ENCODE results near the gene RABEP2. TPM values are rescaled to one million over a fixed set of nuclear protein-coding genes. Genes with fewer than 3 reads are reported as not detected.
"Not testable (repeated sequence)": the region's sequence is repeated elsewhere in the genome, so short reads cannot be mapped to it uniquely, and the experiment has no call there.

The RABEP2 gene
- total and polyA plus RNA-seq, 2 donors (not counting 1 experiment from before 2014, with no cell fraction given), result 5.9 to 22.6 TPM

- Histone ChIP-seq H3K9me3 (ENCODE audit: control insufficient read depth, insufficient read depth, low read depth, low read length) (no peaks in the 10 kb centered on the region), H3K27me3 (ENCODE audit: control insufficient read depth, insufficient read depth, low read length) (no peaks in the 10 kb centered on the region), H3K4me1 (ENCODE audit: control insufficient read depth, extremely low read depth, insufficient read depth, low read length) (peaks cover 9% of the 10 kb centered on the region), H3K9ac (ENCODE audit: insufficient read depth, low read length) (no peak overlapping the region), H3K27ac (ENCODE audit: insufficient read depth, low read length) (no peak overlapping the region), H2AFZ (ENCODE audit: low read length) (no peak overlapping the region), H3K4me3 (replicated peaks in 1 of 4; ENCODE audit: control extremely low read depth in 1 of 4, insufficient read depth in 1 of 4, low read depth in 3 of 4, low read length in 4 of 4) (no peak overlapping the region), H3K4me2 (ENCODE audit: extremely low read depth, insufficient read depth, low read length) (no peak overlapping the region), H3K79me2 (ENCODE audit: control insufficient read depth, insufficient read depth, low read length) (peaks cover 23% of the 10 kb centered on the region), H3K36me3 (ENCODE audit: control insufficient read depth, insufficient read depth, low read length) (peaks cover 38% of the 10 kb centered on the region), H4K20me1 (ENCODE audit: control insufficient read depth, extremely low read depth, insufficient read depth, low read length) (no peaks in the 10 kb centered on the region)
- no peak for DNase-seq (ENCODE audit: low read depth in 2 of 2)
- no peak for TF ChIP-seq EZH2 (IDR thresholded peaks at IDR 0.05; ENCODE audit: low read length, missing control alignments)
- TF ChIP-seq, protein P1, sequence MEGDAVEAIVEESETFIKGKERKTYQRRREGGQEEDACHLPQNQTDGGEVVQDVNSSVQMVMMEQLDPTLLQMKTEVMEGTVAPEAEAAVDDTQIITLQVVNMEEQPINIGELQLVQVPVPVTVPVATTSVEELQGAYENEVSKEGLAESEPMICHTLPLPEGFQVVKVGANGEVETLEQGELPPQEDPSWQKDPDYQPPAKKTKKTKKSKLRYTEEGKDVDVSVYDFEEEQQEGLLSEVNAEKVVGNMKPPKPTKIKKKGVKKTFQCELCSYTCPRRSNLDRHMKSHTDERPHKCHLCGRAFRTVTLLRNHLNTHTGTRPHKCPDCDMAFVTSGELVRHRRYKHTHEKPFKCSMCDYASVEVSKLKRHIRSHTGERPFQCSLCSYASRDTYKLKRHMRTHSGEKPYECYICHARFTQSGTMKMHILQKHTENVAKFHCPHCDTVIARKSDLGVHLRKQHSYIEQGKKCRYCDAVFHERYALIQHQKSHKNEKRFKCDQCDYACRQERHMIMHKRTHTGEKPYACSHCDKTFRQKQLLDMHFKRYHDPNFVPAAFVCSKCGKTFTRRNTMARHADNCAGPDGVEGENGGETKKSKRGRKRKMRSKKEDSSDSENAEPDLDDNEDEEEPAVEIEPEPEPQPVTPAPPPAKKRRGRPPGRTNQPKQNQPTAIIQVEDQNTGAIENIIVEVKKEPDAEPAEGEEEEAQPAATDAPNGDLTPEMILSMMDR (conservative IDR thresholded peaks at IDR 0.05 in 1 of 2, IDR thresholded peaks at IDR 0.05 in 1 of 2; ENCODE audit: low read depth in 1 of 2, low read length in 2 of 2), result no peak
These were observed 55.8 kb downstream of the RABEP2 start for GRCh38 chr16:28869201-28869600.

DNA sequence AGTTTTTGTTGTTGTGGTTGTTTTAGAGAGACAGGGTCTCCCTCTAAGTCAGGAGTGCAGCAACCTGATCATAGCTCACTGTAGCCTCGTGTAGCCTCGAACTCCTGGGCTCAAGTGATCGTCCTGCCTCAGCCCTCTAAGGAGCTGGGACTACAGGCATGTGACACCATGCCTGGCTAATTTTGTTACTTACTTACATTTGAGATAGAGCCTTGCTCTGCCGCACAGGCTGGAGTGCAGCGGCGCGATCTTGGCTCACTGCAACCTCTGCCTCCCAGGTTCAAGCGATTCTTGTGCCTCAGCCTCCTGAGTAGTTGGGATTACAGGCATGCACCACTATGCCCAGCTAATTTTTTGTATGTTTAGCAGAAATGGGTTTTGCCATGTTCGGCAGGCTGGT is 57.4 kb downstream of the RABEP2 start:
- H3K4me1 ChIP-seq (ENCODE audit: control insufficient read depth, extremely low read depth, insufficient read depth, low read length); H3K27ac ChIP-seq (ENCODE audit: insufficient read depth, low read length); H3K27me3 ChIP-seq (ENCODE audit: control insufficient read depth, insufficient read depth, low read length); H3K9ac ChIP-seq (ENCODE audit: insufficient read depth, low read length); H3K4me2 ChIP-seq (ENCODE audit: extremely low read depth, insufficient read depth, low read length); H2AFZ ChIP-seq (ENCODE audit: low read length); DNase-seq (ENCODE audit: low read depth in 2 of 2); H3K9me3 ChIP-seq (ENCODE audit: control insufficient read depth, insufficient read depth, low read depth, low read length); H4K20me1 ChIP-seq (ENCODE audit: control insufficient read depth, extremely low read depth, insufficient read depth, low read length); H3K4me3 ChIP-seq (replicated peaks in 1 of 4; ENCODE audit: control extremely low read depth in 1 of 4, insufficient read depth in 1 of 4, low read depth in 3 of 4, low read length in 4 of 4): not testable (repeated sequence)
- Histone ChIP-seq H3K79me2 (ENCODE audit: control insufficient read depth, insufficient read depth, low read length) (peaks cover 32% of the 10 kb centered on the region), H3K36me3 (ENCODE audit: control insufficient read depth, insufficient read depth, low read length) (peaks cover 35% of the 10 kb centered on the region)

DNA sequence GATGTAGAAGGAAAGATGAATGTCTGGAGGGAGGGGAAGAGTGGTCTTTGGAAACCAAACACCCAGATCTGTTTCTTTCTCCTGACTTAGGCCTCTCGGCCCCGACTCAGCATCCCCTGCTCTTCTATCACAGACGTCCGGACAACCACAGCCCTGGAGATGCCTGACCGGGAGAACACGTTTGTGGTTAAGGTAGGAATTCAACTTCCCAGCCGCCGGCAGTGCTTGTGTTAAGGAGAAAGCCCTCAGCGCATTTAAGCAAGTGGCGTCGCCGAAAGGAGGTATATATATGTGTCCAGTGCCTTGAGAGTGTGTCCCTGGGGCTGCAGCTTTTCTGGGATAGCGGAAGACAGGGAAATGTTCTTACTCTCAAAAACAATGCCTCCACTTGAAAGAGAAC is 57.8 kb downstream of the RABEP2 start:
- peaks cover 31% of the 10 kb centered on the region for H3K36me3 ChIP-seq (ENCODE audit: control insufficient read depth, insufficient read depth, low read length)
- no peak overlapping the region for H3K4me3 ChIP-seq (replicated peaks in 1 of 4; ENCODE audit: control extremely low read depth in 1 of 4, insufficient read depth in 1 of 4, low read depth in 3 of 4, low read length in 4 of 4)
- no peak overlapping the region for H3K27ac ChIP-seq (ENCODE audit: insufficient read depth, low read length)
- H3K79me2 ChIP-seq (ENCODE audit: control insufficient read depth, insufficient read depth, low read length), result peaks cover 32% of the 10 kb centered on the region
- no peak overlapping the region for H3K4me2 ChIP-seq (ENCODE audit: extremely low read depth, insufficient read depth, low read length)
- no peak for DNase-seq (ENCODE audit: low read depth in 2 of 2)
- no peak overlapping the region for H2AFZ ChIP-seq (ENCODE audit: low read length)
- TF ChIP-seq, protein P1 (conservative IDR thresholded peaks at IDR 0.05 in 1 of 2, IDR thresholded peaks at IDR 0.05 in 1 of 2; ENCODE audit: low read depth in 1 of 2, low read length in 2 of 2), result no peak
- TF ChIP-seq EZH2 (IDR thresholded peaks at IDR 0.05; ENCODE audit: low read length, missing control alignments), result no peak
- H3K27me3 ChIP-seq (ENCODE audit: control insufficient read depth, insufficient read depth, low read length), result no peaks in the 10 kb centered on the region
- no peak overlapping the region for H3K9ac ChIP-seq (ENCODE audit: insufficient read depth, low read length)
- H3K9me3 ChIP-seq (ENCODE audit: control insufficient read depth, insufficient read depth, low read depth, low read length), result no peaks in the 10 kb centered on the region
- peaks cover 9% of the 10 kb centered on the region for H3K4me1 ChIP-seq (ENCODE audit: control insufficient read depth, extremely low read depth, insufficient read depth, low read length)
- H4K20me1 ChIP-seq (ENCODE audit: control insufficient read depth, extremely low read depth, insufficient read depth, low read length), result no peaks in the 10 kb centered on the region
